SK-N-SH treated with all-trans-retinoic acid at 6 μM for 48 hours (cell line): ENCODE results near the gene KCTD2.

Experiments used
- ARNTL ChIP-seq: fragments of 450-650 bp; formaldehyde crosslinking; IDR thresholded peaks from 2 replicates; pipeline ENCODE4 v1.5.0; 2020; ENCODE audit warnings: low read depth, mild to moderate bottlenecking, moderate library complexity, borderline replicate concordance
- CSDC2 ChIP-seq: fragments of 250-450 bp; sonication (Bioruptor Pico); IDR thresholded peaks from 2 replicates; pipeline ENCODE4 v1.5.0; 2020; ENCODE audit warnings: mild to moderate bottlenecking, moderate library complexity
- ESRRG ChIP-seq: fragments of 250-450 bp; sonication (Bioruptor Pico); IDR thresholded peaks from 2 replicates; pipeline ENCODE4 v1.6.1; 2021; ENCODE audit warnings: mild to moderate bottlenecking
- SNAI2 ChIP-seq: fragments of 250-450 bp; sonication (Bioruptor Pico); IDR thresholded peaks from 2 replicates; pipeline ENCODE4 v1.5.0; 2020; ENCODE audit warnings: mild to moderate bottlenecking, moderate library complexity
- ZC3H10 ChIP-seq: fragments of 250-450 bp; sonication (Bioruptor Pico); IDR thresholded peaks from 2 replicates; pipeline ENCODE4 v1.5.1; 2021; ENCODE audit warnings: mild to moderate bottlenecking, moderate library complexity
- ZFP30 ChIP-seq: fragments of 450-650 bp; formaldehyde crosslinking; IDR thresholded peaks from 2 replicates; pipeline ENCODE4 v1.5.0; 2022; ENCODE audit warnings: mild to moderate bottlenecking, moderate library complexity
- ZNF565 ChIP-seq: fragments of 450-650 bp; formaldehyde crosslinking; conservative IDR thresholded peaks from 2 replicates; pipeline ENCODE4 v1.5.0; 2020; ENCODE audit warnings: low read depth, mild to moderate bottlenecking, moderate library complexity
- ZNF8 ChIP-seq: fragments of 450-650 bp; formaldehyde crosslinking; IDR thresholded peaks from 2 replicates; pipeline ENCODE4 v1.5.0; 2020; ENCODE audit warnings: mild to moderate bottlenecking, moderate library complexity
- TF ChIP-seq, protein P1 (sequence below): fragments of 250-450 bp; sonication (Bioruptor Pico); IDR thresholded peaks from 2 replicates; pipeline ENCODE4 v1.5.0; 2020; ENCODE audit warnings: mild to moderate bottlenecking, moderate library complexity
- TF ChIP-seq, protein P2 (sequence below): fragments of 250-450 bp; sonication (Bioruptor Pico); IDR thresholded peaks from 2 replicates; pipeline ENCODE4 v1.8.0; 2020; ENCODE audit warnings: mild to moderate bottlenecking, moderate library complexity, borderline replicate concordance
- TF ChIP-seq, protein P3 (sequence below): fragments of 250-450 bp; sonication (Bioruptor Pico); IDR thresholded peaks from 2 replicates; pipeline ENCODE4 v1.5.1; 2021; ENCODE audit warnings: mild to moderate bottlenecking, moderate library complexity
- TF ChIP-seq, protein P4 (sequence below): fragments of 250-450 bp; sonication (Bioruptor Pico); IDR thresholded peaks from 2 replicates; pipeline ENCODE4 v1.5.1; 2020; ENCODE audit warnings: low read depth, mild to moderate bottlenecking, moderate library complexity
- TF ChIP-seq, protein P5 (sequence below): fragments of 250-450 bp; sonication (Bioruptor Pico); IDR thresholded peaks from 2 replicates; pipeline ENCODE4 v1.8.0; 2021; ENCODE audit warnings: low read depth, mild to moderate bottlenecking, moderate library complexity, borderline replicate concordance

DNA sequence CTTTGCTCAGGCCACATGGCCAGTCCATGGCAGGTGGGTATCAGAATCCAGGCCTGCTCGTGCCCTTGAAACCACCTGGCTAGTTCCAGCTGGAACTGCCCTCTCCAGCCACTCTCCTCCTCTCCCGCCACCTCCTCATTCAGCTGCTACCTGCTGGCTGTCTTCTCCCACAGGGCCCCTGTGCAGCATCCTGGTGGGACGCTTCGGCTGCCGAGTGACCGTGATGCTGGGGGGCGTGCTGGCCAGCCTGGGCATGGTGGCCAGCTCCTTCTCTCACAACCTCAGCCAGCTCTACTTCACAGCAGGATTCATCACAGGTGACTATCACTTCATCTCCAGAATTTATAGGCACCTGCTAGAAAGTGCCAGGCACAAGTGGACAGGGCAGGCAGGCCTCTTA, 50.8 kb downstream of the KCTD2 start:
- TF ChIP-seq ARNTL (CRISPR knock-in tag) (no peak), ZNF565 (CRISPR knock-in tag) (no peak), ESRRG (CRISPR knock-in tag) (no peak), ZFP30 (no peak), SNAI2 (CRISPR knock-in tag) (no peak), ZC3H10 (CRISPR knock-in tag) (no peak), ZNF8 (CRISPR knock-in tag) (no peak), CSDC2 (CRISPR knock-in tag) (no peak)
- TF ChIP-seq, protein P1, sequence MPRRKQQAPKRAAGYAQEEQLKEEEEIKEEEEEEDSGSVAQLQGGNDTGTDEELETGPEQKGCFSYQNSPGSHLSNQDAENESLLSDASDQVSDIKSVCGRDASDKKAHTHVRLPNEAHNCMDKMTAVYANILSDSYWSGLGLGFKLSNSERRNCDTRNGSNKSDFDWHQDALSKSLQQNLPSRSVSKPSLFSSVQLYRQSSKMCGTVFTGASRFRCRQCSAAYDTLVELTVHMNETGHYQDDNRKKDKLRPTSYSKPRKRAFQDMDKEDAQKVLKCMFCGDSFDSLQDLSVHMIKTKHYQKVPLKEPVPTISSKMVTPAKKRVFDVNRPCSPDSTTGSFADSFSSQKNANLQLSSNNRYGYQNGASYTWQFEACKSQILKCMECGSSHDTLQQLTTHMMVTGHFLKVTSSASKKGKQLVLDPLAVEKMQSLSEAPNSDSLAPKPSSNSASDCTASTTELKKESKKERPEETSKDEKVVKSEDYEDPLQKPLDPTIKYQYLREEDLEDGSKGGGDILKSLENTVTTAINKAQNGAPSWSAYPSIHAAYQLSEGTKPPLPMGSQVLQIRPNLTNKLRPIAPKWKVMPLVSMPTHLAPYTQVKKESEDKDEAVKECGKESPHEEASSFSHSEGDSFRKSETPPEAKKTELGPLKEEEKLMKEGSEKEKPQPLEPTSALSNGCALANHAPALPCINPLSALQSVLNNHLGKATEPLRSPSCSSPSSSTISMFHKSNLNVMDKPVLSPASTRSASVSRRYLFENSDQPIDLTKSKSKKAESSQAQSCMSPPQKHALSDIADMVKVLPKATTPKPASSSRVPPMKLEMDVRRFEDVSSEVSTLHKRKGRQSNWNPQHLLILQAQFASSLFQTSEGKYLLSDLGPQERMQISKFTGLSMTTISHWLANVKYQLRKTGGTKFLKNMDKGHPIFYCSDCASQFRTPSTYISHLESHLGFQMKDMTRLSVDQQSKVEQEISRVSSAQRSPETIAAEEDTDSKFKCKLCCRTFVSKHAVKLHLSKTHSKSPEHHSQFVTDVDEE (CRISPR knock-in tag): no peak
- TF ChIP-seq, protein P2, sequence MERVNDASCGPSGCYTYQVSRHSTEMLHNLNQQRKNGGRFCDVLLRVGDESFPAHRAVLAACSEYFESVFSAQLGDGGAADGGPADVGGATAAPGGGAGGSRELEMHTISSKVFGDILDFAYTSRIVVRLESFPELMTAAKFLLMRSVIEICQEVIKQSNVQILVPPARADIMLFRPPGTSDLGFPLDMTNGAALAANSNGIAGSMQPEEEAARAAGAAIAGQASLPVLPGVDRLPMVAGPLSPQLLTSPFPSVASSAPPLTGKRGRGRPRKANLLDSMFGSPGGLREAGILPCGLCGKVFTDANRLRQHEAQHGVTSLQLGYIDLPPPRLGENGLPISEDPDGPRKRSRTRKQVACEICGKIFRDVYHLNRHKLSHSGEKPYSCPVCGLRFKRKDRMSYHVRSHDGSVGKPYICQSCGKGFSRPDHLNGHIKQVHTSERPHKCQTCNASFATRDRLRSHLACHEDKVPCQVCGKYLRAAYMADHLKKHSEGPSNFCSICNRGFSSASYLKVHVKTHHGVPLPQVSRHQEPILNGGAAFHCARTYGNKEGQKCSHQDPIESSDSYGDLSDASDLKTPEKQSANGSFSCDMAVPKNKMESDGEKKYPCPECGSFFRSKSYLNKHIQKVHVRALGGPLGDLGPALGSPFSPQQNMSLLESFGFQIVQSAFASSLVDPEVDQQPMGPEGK (CRISPR knock-in tag): no peak
- TF ChIP-seq, protein P3, sequence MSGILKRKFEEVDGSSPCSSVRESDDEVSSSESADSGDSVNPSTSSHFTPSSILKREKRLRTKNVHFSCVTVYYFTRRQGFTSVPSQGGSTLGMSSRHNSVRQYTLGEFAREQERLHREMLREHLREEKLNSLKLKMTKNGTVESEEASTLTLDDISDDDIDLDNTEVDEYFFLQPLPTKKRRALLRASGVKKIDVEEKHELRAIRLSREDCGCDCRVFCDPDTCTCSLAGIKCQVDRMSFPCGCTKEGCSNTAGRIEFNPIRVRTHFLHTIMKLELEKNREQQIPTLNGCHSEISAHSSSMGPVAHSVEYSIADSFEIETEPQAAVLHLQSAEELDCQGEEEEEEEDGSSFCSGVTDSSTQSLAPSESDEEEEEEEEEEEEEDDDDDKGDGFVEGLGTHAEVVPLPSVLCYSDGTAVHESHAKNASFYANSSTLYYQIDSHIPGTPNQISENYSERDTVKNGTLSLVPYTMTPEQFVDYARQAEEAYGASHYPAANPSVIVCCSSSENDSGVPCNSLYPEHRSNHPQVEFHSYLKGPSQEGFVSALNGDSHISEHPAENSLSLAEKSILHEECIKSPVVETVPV: no peak
- TF ChIP-seq, protein P4, sequence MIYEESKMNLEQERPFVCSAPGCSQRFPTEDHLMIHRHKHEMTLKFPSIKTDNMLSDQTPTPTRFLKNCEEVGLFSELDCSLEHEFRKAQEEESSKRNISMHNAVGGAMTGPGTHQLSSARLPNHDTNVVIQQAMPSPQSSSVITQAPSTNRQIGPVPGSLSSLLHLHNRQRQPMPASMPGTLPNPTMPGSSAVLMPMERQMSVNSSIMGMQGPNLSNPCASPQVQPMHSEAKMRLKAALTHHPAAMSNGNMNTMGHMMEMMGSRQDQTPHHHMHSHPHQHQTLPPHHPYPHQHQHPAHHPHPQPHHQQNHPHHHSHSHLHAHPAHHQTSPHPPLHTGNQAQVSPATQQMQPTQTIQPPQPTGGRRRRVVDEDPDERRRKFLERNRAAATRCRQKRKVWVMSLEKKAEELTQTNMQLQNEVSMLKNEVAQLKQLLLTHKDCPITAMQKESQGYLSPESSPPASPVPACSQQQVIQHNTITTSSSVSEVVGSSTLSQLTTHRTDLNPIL (CRISPR knock-in tag): no peak
- TF ChIP-seq, protein P5, sequence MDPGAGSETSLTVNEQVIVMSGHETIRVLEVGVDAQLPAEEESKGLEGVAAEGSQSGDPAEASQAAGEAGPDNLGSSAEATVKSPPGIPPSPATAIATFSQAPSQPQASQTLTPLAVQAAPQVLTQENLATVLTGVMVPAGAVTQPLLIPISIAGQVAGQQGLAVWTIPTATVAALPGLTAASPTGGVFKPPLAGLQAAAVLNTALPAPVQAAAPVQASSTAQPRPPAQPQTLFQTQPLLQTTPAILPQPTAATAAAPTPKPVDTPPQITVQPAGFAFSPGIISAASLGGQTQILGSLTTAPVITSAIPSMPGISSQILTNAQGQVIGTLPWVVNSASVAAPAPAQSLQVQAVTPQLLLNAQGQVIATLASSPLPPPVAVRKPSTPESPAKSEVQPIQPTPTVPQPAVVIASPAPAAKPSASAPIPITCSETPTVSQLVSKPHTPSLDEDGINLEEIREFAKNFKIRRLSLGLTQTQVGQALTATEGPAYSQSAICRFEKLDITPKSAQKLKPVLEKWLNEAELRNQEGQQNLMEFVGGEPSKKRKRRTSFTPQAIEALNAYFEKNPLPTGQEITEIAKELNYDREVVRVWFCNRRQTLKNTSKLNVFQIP (CRISPR knock-in tag): no peak
